ENCODE data around the gene INIP. TPM values are rescaled to one million over a fixed set of nuclear protein-coding genes. Genes with fewer than 3 reads are reported as not detected.
A peak's percentile ranks its signal among the peaks of the same experiment; 100 is the strongest.

Gene INIP
- total RNA-seq = 35.1 TPM

- DNase-seq (ENCODE audit: low spot score in 2 of 2) (peak; percentile 85 to 93), FAIRE-seq (no peak)
These were observed at the start of gene INIP for GRCh38 chr9:112717661-112718331. Gene INIP, minus strand, starts transcription at chr9:112718117. Its CDS starts 1,632 bp downstream, at chr9:112716485.

- FAIRE-seq = no peak
- DNase-seq (ENCODE audit: low spot score in 2 of 2) = no peak
These were observed 47.4 kb upstream of the INIP start for GRCh38 chr9:112765281-112765680.

- no peak for FAIRE-seq
- no peak for DNase-seq (ENCODE audit: low spot score in 2 of 2)
These were observed 46.9 kb upstream of the INIP start for GRCh38 chr9:112764837-112765236.

GRCh38 chr9:112764344-112764743 lies 46.4 kb upstream of the INIP start:
- DNase-seq (ENCODE audit: low spot score in 2 of 2) (no peak), FAIRE-seq (no peak)

- no peak for FAIRE-seq
These were observed 45.0 kb upstream of the INIP start for GRCh38 chr9:112762726-112763518.

GRCh38 chr9:112761912-112762655 lies 44.2 kb upstream of the INIP start:
- FAIRE-seq = no peak
- no peak for DNase-seq (ENCODE audit: low spot score in 2 of 2)

More at GRCh38 chr9:112762726-112763518, 45.0 kb upstream of the INIP start:
- no peak for DNase-seq (ENCODE audit: low spot score in 2 of 2)

GRCh38 chr9:112760821-112761220 lies 42.9 kb upstream of the INIP start:
- DNase-seq (ENCODE audit: low spot score in 2 of 2) = no peak
- FAIRE-seq = no peak

GRCh38 chr9:112757940-112758339 lies 40.0 kb upstream of the INIP start:
- DNase-seq (ENCODE audit: low spot score in 2 of 2) (no peak), FAIRE-seq (no peak)

GRCh38 chr9:112757282-112757883 lies 39.5 kb upstream of the INIP start:
- no peak for FAIRE-seq
- no peak for DNase-seq (ENCODE audit: low spot score in 2 of 2)

- DNase-seq (ENCODE audit: low spot score in 2 of 2) (no peak), FAIRE-seq (no peak)
These were observed 37.8 kb upstream of the INIP start for GRCh38 chr9:112755675-112756074.

GRCh38 chr9:112755016-112755427 lies 37.1 kb upstream of the INIP start:
- FAIRE-seq = no peak
- no peak for DNase-seq (ENCODE audit: low spot score in 2 of 2)

- no peak for FAIRE-seq
- no peak for DNase-seq (ENCODE audit: low spot score in 2 of 2)
These were observed 36.7 kb upstream of the INIP start for GRCh38 chr9:112754578-112754977.

- DNase-seq (ENCODE audit: low spot score in 2 of 2) = no peak
- FAIRE-seq = no peak
These were observed 35.8 kb upstream of the INIP start for GRCh38 chr9:112753725-112754124.

- DNase-seq (ENCODE audit: low spot score in 2 of 2) (no peak), FAIRE-seq (no peak)
These were observed 34.6 kb upstream of the INIP start for GRCh38 chr9:112752334-112753125.

GRCh38 chr9:112751056-112751795 lies 33.3 kb upstream of the INIP start:
- FAIRE-seq (no peak), DNase-seq (ENCODE audit: low spot score in 2 of 2) (peak; percentile 58 to 65)

- DNase-seq (ENCODE audit: low spot score in 2 of 2) = no peak
- no peak for FAIRE-seq
These were observed 32.8 kb upstream of the INIP start for GRCh38 chr9:112750764-112751055.

- DNase-seq (ENCODE audit: low spot score in 2 of 2) (peak; percentile 95 to 97), FAIRE-seq (no peak)
These were observed 32.3 kb upstream of the INIP start, which contains the start of gene SNX30 for GRCh38 chr9:112750016-112750763. Gene SNX30, plus strand, starts transcription at chr9:112750760. Its CDS starts 242 bp downstream, at chr9:112751002.

GRCh38 chr9:112747094-112747493 lies 29.2 kb upstream of the INIP start:
- DNase-seq (ENCODE audit: low spot score in 2 of 2) = peak; percentile 32 to 65
- FAIRE-seq = peak; percentile 81

GRCh38 chr9:112744177-112744576 lies 26.3 kb upstream of the INIP start:
- DNase-seq (ENCODE audit: low spot score in 2 of 2) = no peak
- no peak for FAIRE-seq
